ENCODE results near the gene WDR45. TPM values are rescaled to one million over a fixed set of nuclear protein-coding genes. Genes with fewer than 3 reads are reported as not detected.

The WDR45 gene
- total RNA-seq, 1 experiment from 2014 or later: 31.5 TPM

GRCh38 chrX:49059201-49059600 is 20.5 kb downstream of the WDR45 start:
- H2BK12ac ChIP-seq (ENCODE audit: insufficient read length, low read depth, low read length): no peak overlapping the region
- H3K27ac ChIP-seq (ENCODE audit: insufficient read length, low read depth, low read length): no peak overlapping the region
- no peak overlapping the region for H2BK20ac ChIP-seq (ENCODE audit: low read depth, low read length, poor library complexity, severe bottlenecking)
- peak overlapping the region in 1 of 3 experiments; percentile 77; a peak in 1 of 7 replicates for H3K27ac Mint-ChIP-seq
- H3K9me3 ChIP-seq (ENCODE audit: control insufficient read depth, low read depth, low read length): no peaks in the 10 kb centered on the region
- H3K4ac ChIP-seq (ENCODE audit: low read depth, low read length): no peak overlapping the region
- WGBS (ENCODE audit: extremely low coverage, insufficient read length, low lambda C conversion rate): no CpG with 5 or more reads among the region's 6 CpGs
- DNase-seq: no peak
- no peak overlapping the region for H3T11ph ChIP-seq (ENCODE audit: low read length)
- peaks cover 20 to 38% (median 21%) of the 10 kb centered on the region in 3 experiments for H3K36me3 Mint-ChIP-seq (ENCODE audit: insufficient read depth in 1 of 3, low read depth in 3 of 3)
- H3K27me3 Mint-ChIP-seq (ENCODE audit: low read depth): 0 out of 2 replicates have a peak, but pooled peaks cover 1% of the 10 kb centered on the region
- H2BK120ac ChIP-seq (ENCODE audit: low read depth, low read length, poor library complexity, severe bottlenecking): no peak overlapping the region
- no peaks in the 10 kb centered on the region for H3K27me3 ChIP-seq (ENCODE audit: insufficient read depth, low read length)
- H3K9ac ChIP-seq (ENCODE audit: extremely low read depth, insufficient read length, low read length): peak overlapping the region; percentile 59
- no peak overlapping the region for H3K23ac ChIP-seq (ENCODE audit: insufficient read length, low read depth, low read length)
- H4K8ac ChIP-seq (replicated peaks; ENCODE audit: insufficient read length, low read depth, low read length): no peak overlapping the region
- no peak overlapping the region for H2AFZ ChIP-seq (ENCODE audit: low read length)
- H3K23me2 ChIP-seq (ENCODE audit: insufficient read length, low read depth, low read length, poor library complexity, severe bottlenecking): peaks cover 2% of the 10 kb centered on the region
- H3K9me3 Mint-ChIP-seq: peaks cover 74 to 91% of the 10 kb centered on the region in 2 experiments
- H2BK5ac ChIP-seq (ENCODE audit: insufficient read length, low read length): no peak overlapping the region
- H3K4me2 ChIP-seq (ENCODE audit: insufficient read depth, insufficient read length, low read length): peak overlapping the region; percentile 87
- H2BK15ac ChIP-seq (ENCODE audit: low read depth, low read length): no peak overlapping the region
- H3K79me1 ChIP-seq (ENCODE audit: insufficient read depth, low read depth, low read length, poor library complexity, severe bottlenecking): peaks cover 2% of the 10 kb centered on the region
- H3K18ac ChIP-seq (ENCODE audit: insufficient read length, low read depth, low read length): no peak overlapping the region
- no peak overlapping the region for H4K91ac ChIP-seq (ENCODE audit: insufficient read length, low read depth, low read length)
- no peaks in the 10 kb centered on the region; the same call in 1 of the 2 replicates for H3K4me1 ChIP-seq (ENCODE audit: insufficient read depth, low read length)
- H3K79me2 ChIP-seq (ENCODE audit: insufficient read depth, low read length): peaks cover 9% of the 10 kb centered on the region
- no peak overlapping the region; the same call in 1 of the 2 replicates for H3K14ac ChIP-seq (ENCODE audit: insufficient read depth, low read length)
- H4K5ac ChIP-seq (ENCODE audit: insufficient read length, low read depth, low read length): no peak overlapping the region
- no peaks in the 10 kb centered on the region for H4K20me1 ChIP-seq (ENCODE audit: control insufficient read depth, insufficient read depth, insufficient read length)
- no peak overlapping the region for H3K56ac ChIP-seq (ENCODE audit: insufficient read length, low read depth, low read length)
- TF ChIP-seq CTCF (conservative IDR thresholded peaks at IDR 0.05): no peak
- peak overlapping the region; percentile 74 to 78 for H3K4me3 Mint-ChIP-seq
- H3K4me1 Mint-ChIP-seq: peaks cover 12 to 16% of the 10 kb centered on the region in 2 experiments; a peak in 3 of 4 replicates
- H2AK5ac ChIP-seq (ENCODE audit: insufficient read length, low read length): no peak overlapping the region

All from H9 (cell line).